HUES48 (cell line): ENCODE data around the gene HTR3D.
"Not testable (repeated sequence)": the region's sequence is repeated elsewhere in the genome, so short reads cannot be mapped to it uniquely, and the experiment has no call there.

ENCODE experiments used
- H3K27ac ChIP-seq: one replicate; pipeline ENCODE4 v1.7.0; 2013; ENCODE audit warnings: low read depth, low read length, inconsistent platforms
- H3K27me3 ChIP-seq: 2 replicates; pipeline ENCODE4 v1.6.1; 2013; ENCODE audit warnings: mild to moderate bottlenecking, low read length; ENCODE audit not compliant: control insufficient read depth, insufficient read depth
- H3K36me3 ChIP-seq: 2 replicates; pipeline ENCODE4 v1.6.1; 2013; ENCODE audit warnings: low read length; ENCODE audit not compliant: control insufficient read depth, insufficient read depth
- H3K4me1 ChIP-seq: 2 replicates; pipeline ENCODE4 v1.6.1; 2013; ENCODE audit warnings: mild to moderate bottlenecking, low read length; ENCODE audit not compliant: control insufficient read depth, insufficient read depth
- H3K4me3 ChIP-seq: 2 replicates; pipeline ENCODE4 v1.5.1; 2013; ENCODE audit warnings: mild to moderate bottlenecking, low read depth, low read length
- H3K9ac ChIP-seq: 2 replicates; pipeline ENCODE4 v1.6.1; 2013; ENCODE audit warnings: mild to moderate bottlenecking, low read depth, low read length, moderate library complexity
- H3K9me3 ChIP-seq: 2 replicates; pipeline ENCODE4 v1.6.1; 2013; ENCODE audit warnings: low read length; ENCODE audit not compliant: control insufficient read depth, insufficient read depth

The HTR3D gene

GRCh38 chr3:184068344-184068743 is 36.8 kb downstream of the HTR3D start:
- H3K36me3 ChIP-seq: no peaks in the 10 kb centered on the region
- no peak overlapping the region for H3K4me3 ChIP-seq

DNA sequence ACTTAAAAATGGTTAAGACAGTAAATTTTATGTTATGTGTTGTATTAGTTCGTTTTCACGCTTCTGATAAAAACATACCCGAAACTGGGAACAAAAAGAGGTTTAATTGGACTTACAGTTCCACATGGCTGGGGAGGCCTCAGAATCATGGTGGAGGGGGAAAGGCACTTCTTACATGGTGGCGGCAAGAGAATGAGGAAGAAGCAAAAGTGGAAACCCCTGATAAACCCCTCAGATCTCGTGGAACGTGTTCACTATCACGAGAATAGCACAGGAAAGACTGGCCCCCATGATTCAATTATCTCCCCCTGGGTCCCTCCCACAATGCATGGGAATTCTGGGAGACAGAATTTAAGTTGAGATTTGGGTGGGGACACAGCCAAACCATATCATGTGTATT is 39.6 kb downstream of the HTR3D start:
- not testable (repeated sequence) for H3K27ac ChIP-seq, H3K4me3 ChIP-seq, H3K9me3 ChIP-seq, H3K4me1 ChIP-seq, H3K9ac ChIP-seq, H3K36me3 ChIP-seq, H3K27me3 ChIP-seq

More at GRCh38 chr3:184068344-184068743, 36.8 kb downstream of the HTR3D start:
- H3K27me3 ChIP-seq: no peaks in the 10 kb centered on the region
- no peaks in the 10 kb centered on the region for H3K4me1 ChIP-seq
- H3K27ac ChIP-seq: no peak overlapping the region
- H3K9me3 ChIP-seq: peaks cover 9% of the 10 kb centered on the region
- H3K9ac ChIP-seq: no peak overlapping the region

DNA sequence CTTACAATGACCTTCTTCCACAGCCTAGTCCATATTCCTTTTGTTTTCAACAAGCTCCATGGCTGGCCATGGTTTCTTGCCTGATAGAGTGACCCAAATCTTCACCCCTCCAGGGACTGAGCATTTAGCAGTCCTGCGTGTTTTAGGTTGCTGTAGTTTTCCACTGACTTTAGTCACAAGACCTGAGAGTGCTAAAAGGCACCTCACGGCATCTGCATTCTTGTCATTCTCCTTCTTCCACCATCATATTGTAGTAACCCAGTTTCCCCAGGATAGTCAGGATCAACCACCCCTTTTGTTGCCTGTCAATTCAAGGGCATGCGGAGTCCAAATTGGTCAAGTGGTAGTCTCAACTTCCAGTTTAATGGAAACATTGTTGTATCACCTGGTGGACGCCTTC is 42.1 kb downstream of the HTR3D start:
- Histone ChIP-seq H3K27me3 (no peaks in the 10 kb centered on the region), H3K36me3 (no peaks in the 10 kb centered on the region), H3K4me3 (no peak overlapping the region)

DNA sequence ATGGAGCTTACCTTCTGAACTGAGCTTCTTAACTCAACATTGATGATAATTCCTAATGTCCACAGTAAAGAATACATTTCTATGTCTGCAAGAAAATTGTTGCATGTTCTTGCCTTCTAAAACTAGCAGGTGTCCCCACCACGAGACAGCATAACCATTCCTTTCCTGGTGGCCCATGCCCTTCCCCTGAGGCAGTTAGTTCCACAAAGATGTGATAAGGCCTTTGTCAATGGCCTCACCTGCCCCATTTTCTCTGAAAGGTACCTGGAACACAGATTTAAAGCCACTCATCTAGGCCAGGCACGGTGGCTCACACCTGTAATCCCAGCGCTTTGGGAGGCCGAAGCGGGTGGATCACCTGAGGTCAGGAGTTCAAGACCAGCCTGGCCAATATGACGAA is 44.4 kb downstream of the HTR3D start:
- Histone ChIP-seq H3K27me3 (no peaks in the 10 kb centered on the region), H3K36me3 (no peaks in the 10 kb centered on the region), H3K9me3 (peaks cover 4% of the 10 kb centered on the region), H3K4me3 (no peak overlapping the region), H3K4me1 (0 out of 2 replicates have a peak, but pooled peaks cover 5% of the 10 kb centered on the region), H3K9ac (no peak overlapping the region), H3K27ac (no peak overlapping the region)

More for the DNA sequence above, 42.1 kb downstream of the HTR3D start:
- Histone ChIP-seq H3K4me1 (0 out of 2 replicates have a peak, but pooled peaks cover 5% of the 10 kb centered on the region), H3K27ac (no peak overlapping the region), H3K9ac (no peak overlapping the region), H3K9me3 (peaks cover 9% of the 10 kb centered on the region)

DNA sequence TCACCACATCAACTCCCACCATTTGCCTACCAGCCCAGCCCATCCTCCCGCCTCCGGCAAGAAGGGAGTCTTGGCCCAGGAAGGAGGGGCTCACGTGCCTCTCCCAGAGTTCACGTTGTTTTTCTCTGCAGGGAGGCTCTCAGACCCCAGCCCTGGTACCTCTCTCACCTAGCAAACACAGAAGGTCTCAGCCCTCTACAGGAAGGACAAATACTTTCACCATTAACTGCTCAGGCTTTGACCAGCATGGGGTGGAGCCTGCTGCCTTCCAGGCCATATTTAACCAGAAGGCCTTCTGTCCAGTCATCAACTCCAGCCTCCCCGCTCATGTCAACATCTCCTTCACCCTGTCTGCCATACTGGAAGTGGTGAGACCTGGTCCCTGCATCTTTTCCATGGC is 46.3 kb downstream of the HTR3D start:
- 0 out of 2 replicates have a peak, but pooled peaks cover 5% of the 10 kb centered on the region for H3K4me1 ChIP-seq
- no peaks in the 10 kb centered on the region for H3K36me3 ChIP-seq
- H3K9me3 ChIP-seq: no peaks in the 10 kb centered on the region
- no peaks in the 10 kb centered on the region for H3K27me3 ChIP-seq
- no peak overlapping the region for H3K27ac ChIP-seq
- no peak overlapping the region for H3K9ac ChIP-seq
- no peak overlapping the region for H3K4me3 ChIP-seq

DNA sequence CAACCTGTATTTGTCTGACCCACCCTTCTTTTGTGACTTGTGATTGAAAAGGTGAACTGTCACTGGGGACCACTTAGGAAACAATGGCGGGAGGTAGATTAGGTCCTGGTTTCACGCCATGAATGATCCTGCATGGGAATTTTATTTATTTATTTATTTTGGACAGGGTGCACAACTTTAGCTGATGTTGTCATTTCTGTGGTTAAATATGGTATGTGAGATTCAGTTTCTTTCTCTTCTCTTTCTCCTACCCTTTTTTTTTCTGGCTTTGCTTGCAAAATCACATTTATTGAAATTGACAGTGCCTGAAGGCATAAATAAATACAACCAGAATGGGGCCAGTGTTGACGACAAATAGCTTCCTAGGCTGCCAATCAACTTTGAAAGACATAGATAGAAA is 47.3 kb downstream of the HTR3D start:
- 0 out of 2 replicates have a peak, but pooled peaks cover 5% of the 10 kb centered on the region for H3K4me1 ChIP-seq
- no peak overlapping the region for H3K27ac ChIP-seq
- no peak overlapping the region for H3K4me3 ChIP-seq
- no peaks in the 10 kb centered on the region for H3K27me3 ChIP-seq
- no peak overlapping the region for H3K9ac ChIP-seq
- H3K9me3 ChIP-seq: no peaks in the 10 kb centered on the region
- H3K36me3 ChIP-seq: no peaks in the 10 kb centered on the region

GRCh38 chr3:184081116-184081830 is 49.7 kb downstream of the HTR3D start:
- H3K9ac ChIP-seq: no peak overlapping the region

DNA sequence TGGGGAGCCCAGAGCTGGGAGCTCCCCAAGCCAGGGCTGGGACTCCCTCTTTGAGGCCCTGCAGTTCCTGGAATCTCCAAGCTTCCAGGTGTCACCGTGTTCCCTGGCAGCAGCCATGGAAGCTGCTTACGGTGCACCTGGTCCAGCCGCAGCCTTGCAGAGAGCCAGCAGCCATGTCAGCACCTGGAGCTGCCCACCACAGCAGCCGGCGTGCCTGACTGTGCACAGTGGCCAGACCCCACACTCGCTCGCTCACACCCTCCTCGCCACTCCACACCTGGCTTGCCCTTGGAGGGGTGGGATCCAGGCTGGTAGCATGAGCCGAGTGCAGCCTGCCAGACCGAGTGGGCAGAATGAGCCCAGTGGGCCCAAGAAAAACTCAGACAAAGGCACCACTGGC is 50.5 kb downstream of the HTR3D start:
- no peak overlapping the region for H3K9ac ChIP-seq
- H3K4me1 ChIP-seq: 0 out of 2 replicates have a peak, but pooled peaks cover 5% of the 10 kb centered on the region
- no peaks in the 10 kb centered on the region for H3K9me3 ChIP-seq
- H3K36me3 ChIP-seq: no peaks in the 10 kb centered on the region
- no peaks in the 10 kb centered on the region for H3K27me3 ChIP-seq
- H3K4me3 ChIP-seq: no peak overlapping the region
- no peak overlapping the region for H3K27ac ChIP-seq

More at GRCh38 chr3:184081116-184081830, 49.7 kb downstream of the HTR3D start:
- Histone ChIP-seq H3K4me3 (no peak overlapping the region), H3K4me1 (0 out of 2 replicates have a peak, but pooled peaks cover 5% of the 10 kb centered on the region), H3K36me3 (no peaks in the 10 kb centered on the region), H3K27ac (no peak overlapping the region), H3K9me3 (no peaks in the 10 kb centered on the region), H3K27me3 (no peaks in the 10 kb centered on the region)

- no peaks in the 10 kb centered on the region for H3K9me3 ChIP-seq
- H3K4me3 ChIP-seq: no peak overlapping the region
- H3K27ac ChIP-seq: no peak overlapping the region
- no peaks in the 10 kb centered on the region for H3K36me3 ChIP-seq
- H3K4me1 ChIP-seq: 0 out of 2 replicates have a peak, but pooled peaks cover 5% of the 10 kb centered on the region
- H3K9ac ChIP-seq: no peak overlapping the region
- H3K27me3 ChIP-seq: no peaks in the 10 kb centered on the region
These were observed 50.9 kb downstream of the HTR3D start for GRCh38 chr3:184082465-184082864.

- Histone ChIP-seq H3K4me1 (no peaks in the 10 kb centered on the region), H3K4me3 (no peak overlapping the region), H3K27ac (no peak overlapping the region), H3K9ac (no peak overlapping the region), H3K9me3 (no peaks in the 10 kb centered on the region), H3K27me3 (no peaks in the 10 kb centered on the region), H3K36me3 (no peaks in the 10 kb centered on the region)
These were observed 53.9 kb downstream of the HTR3D start for GRCh38 chr3:184085389-184085852.
